Lower lobe of right lung (tissue), 2 donors: ENCODE data around the gene TIMM29. TPM values are rescaled to one million over a fixed set of nuclear protein-coding genes. Genes with fewer than 3 reads are reported as not detected.
A peak's percentile ranks its signal among the peaks of the same experiment; 100 is the strongest.
"Not testable (repeated sequence)": the region's sequence is repeated elsewhere in the genome, so short reads cannot be mapped to it uniquely, and the experiment has no call there.

Experiments used
- ATAC-seq, 2 donors: fragments of 200-7000 bp; cut with Tn5 transposase; one replicate each; pipeline ENCODE4 v1.9.1; 2020 to 2022; ENCODE audit warnings: mild to moderate bottlenecking in 2 of 2, moderate library complexity in 2 of 2
- DNase-seq: peaks from one replicate; pipeline ENCODE4 v3.0.0-alpha.2; 2020
- H3K27ac ChIP-seq: fragments of 200-600 bp; one replicate; pipeline ENCODE4 v1.8.0; 2022
- H3K27me3 ChIP-seq: fragments of 200-600 bp; one replicate; pipeline ENCODE4 v1.8.0; 2022; ENCODE audit warnings: low read depth
- H3K36me3 ChIP-seq: fragments of 200-600 bp; one replicate; pipeline ENCODE4 v1.8.0; 2022; ENCODE audit warnings: mild to moderate bottlenecking
- H3K4me1 ChIP-seq: fragments of 200-600 bp; one replicate; pipeline ENCODE4 v1.8.0; 2022
- H3K4me3 ChIP-seq: fragments of 200-600 bp; one replicate; pipeline ENCODE4 v1.8.0; 2022; ENCODE audit warnings: mild to moderate bottlenecking
- H3K9me3 ChIP-seq: fragments of 200-600 bp; one replicate; pipeline ENCODE4 v1.8.0; 2022
- intact Hi-C: fragments of 100-400 bp; cut with DNase I; formaldehyde crosslinking; loops from one replicate; pipeline ENCODE4 v1.11.0; 2022
- total RNA-seq: library from RNA; stranded (reverse); fragmentation: NEBNext Ultra II Directional; extraction: Animal tissue kit (Norgen Biotek cat#: 25700); gene quantifications from one replicate; pipeline ENCODE4 v1.2.1, GENCODE V29; 2021
- TF ChIP-seq, protein P1 (sequence below): fragments of 200-600 bp; IDR thresholded peaks from one replicate; pipeline ENCODE4 v1.8.0; 2022; ENCODE audit warnings: antibody characterized with exemption, mild to moderate bottlenecking
- donor health status: DM: no; HTN: yes; CAD: no; lungs with severe emphysema.

The TIMM29 gene
- total RNA-seq, 1 donor from 2014 or later, result 17.3 TPM

DNA sequence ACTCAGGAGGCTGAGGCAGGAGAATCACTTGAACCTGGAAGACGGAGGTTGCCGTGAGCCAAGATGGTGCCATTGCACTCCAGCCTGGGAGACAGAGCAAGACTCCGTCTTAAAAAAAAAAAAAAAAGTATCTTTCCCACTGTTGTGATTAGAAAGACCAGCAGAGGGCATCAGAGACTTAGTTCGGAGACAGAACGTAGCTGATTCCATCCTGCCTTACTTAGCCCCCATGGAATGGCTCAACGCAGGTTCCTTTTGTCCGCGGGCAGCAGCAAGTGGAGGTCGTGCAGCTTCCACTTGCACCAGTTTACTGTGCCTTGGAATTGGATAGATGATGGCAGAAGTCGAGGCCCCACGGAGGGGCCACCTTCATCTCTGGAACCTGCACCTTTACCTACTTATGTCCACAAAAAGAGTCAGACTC lies 8.1 kb downstream of the TIMM29 start:
- TF ChIP-seq, protein P1, sequence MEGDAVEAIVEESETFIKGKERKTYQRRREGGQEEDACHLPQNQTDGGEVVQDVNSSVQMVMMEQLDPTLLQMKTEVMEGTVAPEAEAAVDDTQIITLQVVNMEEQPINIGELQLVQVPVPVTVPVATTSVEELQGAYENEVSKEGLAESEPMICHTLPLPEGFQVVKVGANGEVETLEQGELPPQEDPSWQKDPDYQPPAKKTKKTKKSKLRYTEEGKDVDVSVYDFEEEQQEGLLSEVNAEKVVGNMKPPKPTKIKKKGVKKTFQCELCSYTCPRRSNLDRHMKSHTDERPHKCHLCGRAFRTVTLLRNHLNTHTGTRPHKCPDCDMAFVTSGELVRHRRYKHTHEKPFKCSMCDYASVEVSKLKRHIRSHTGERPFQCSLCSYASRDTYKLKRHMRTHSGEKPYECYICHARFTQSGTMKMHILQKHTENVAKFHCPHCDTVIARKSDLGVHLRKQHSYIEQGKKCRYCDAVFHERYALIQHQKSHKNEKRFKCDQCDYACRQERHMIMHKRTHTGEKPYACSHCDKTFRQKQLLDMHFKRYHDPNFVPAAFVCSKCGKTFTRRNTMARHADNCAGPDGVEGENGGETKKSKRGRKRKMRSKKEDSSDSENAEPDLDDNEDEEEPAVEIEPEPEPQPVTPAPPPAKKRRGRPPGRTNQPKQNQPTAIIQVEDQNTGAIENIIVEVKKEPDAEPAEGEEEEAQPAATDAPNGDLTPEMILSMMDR, result peak; percentile 60
- peak overlapping the region; percentile 21 for H3K27ac ChIP-seq

DNA sequence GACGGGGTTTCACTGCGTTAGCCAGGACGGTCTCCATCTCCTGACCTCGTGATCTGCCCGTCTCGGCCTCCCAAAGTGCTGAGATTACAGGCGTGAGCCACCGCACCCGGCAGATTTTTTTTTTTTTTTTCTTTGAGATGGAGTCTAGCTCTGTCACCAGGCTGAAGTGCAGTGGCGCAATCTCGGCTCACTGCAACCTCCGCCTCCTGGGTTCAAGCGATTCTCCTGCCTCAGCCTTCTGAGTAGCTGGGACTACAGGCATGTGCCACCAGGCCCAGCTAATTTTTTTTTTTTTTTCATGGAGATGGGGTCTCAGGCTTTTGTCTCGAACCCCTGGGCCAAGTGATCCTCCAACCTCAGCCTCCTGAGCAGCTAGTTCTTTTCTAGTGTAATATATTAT lies 13.0 kb downstream of the TIMM29 start:
- peaks cover 10% of the 10 kb centered on the region for H3K4me1 ChIP-seq
- DNase-seq, ATAC-seq, H3K9me3 ChIP-seq, H3K4me3 ChIP-seq, intact Hi-C loops, H3K27ac ChIP-seq, H3K36me3 ChIP-seq, H3K27me3 ChIP-seq: not testable (repeated sequence)

More for the DNA sequence above, 8.1 kb downstream of the TIMM29 start:
- intact Hi-C loops, result no loop called here
- Histone ChIP-seq H3K4me1 (peaks cover 3% of the 10 kb centered on the region), H3K27me3 (no peaks in the 10 kb centered on the region), H3K4me3 (no peak overlapping the region), H3K9me3 (no peaks in the 10 kb centered on the region), H3K36me3 (peaks cover 10% of the 10 kb centered on the region)
- ATAC-seq (peak; percentile 63 to 80), DNase-seq (no peak)

DNA sequence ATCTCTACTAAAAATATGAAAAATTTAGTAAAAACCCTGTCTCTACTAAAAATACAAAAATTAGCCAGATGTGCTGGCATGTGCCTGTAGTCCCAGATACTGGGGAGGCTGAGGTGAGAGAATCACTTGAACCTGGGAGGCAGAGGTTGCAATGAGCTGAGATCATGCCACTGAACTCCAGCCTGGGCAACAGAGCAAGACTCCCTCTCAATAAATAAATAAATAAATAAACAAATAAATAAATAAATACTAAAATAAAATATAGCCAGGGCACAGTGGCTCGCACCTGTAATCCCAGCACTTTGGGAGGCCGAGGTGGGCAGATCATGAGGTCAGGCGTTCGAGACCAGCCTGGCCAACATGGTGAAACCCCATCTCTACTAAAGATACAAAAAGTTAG lies 14.8 kb downstream of the TIMM29 start:
- H3K4me3 ChIP-seq, H3K27me3 ChIP-seq, ATAC-seq, H3K36me3 ChIP-seq, DNase-seq, intact Hi-C loops, H3K27ac ChIP-seq, H3K9me3 ChIP-seq: not testable (repeated sequence)
- peaks cover 20% of the 10 kb centered on the region for H3K4me1 ChIP-seq

DNA sequence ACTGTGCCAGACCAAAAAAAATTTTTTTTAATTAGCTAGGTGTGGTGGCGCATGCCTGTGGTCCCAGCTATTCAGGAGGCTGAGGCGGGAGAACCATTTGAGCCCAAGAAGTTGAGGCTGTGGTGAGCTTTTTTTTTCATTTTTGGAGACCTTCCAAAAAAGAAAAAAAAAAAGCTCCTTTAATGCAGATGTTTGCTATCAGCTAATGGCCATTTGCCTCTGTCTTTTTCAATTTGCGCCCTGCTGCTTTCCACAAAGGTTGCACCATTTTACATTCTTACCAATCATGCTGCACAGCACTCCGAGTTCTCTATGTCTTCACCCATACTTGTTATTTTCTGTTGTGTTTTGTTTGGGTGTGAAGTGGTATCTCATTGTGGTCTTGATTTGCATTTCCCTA lies 16.7 kb downstream of the TIMM29 start:
- DNase-seq (no peak), ATAC-seq (no peak)
- no peak overlapping the region for H3K4me3 ChIP-seq
- H3K36me3 ChIP-seq, result no peaks in the 10 kb centered on the region
- TF ChIP-seq, protein P1, result no peak
- intact Hi-C loops, result no loop called here
- H3K27me3 ChIP-seq, result no peaks in the 10 kb centered on the region
- H3K4me1 ChIP-seq, result peaks cover 20% of the 10 kb centered on the region
- H3K27ac ChIP-seq, result no peak overlapping the region
- H3K9me3 ChIP-seq, result no peaks in the 10 kb centered on the region

DNA sequence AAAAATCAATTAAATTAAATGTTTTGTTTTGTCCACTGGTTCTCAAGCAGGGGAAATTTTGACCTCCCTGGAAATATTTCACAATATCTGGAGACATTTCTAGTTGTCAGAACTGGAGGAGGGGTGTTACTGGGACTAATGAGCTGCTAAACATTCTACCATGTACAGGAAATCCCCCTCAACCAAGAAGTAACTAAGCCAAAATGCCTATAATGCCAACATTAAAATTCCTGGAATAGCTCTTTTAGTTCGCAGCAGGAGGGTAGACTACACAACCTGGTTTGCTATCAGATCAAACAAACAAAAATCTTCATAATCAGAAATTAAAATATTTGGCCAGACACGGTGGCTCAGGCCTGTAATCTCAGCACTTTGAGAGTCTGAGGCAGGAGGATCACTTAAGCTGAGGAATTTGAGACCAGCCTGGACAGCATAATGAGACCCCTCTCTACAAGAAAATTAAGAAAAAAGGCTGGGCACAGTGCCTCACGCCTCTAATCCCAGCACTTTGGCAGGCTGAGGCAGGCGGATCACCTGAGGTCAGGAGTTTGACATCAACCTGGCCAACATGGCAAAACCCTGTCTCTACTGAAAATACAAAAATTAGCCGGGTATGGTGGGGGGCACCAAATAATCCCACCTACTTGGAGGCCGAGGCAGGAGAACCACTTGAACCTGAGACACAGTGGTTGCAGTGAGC lies 18.5 kb downstream of the TIMM29 start:
- TF ChIP-seq, protein P1, result no peak
- H3K9me3 ChIP-seq, result no peaks in the 10 kb centered on the region
- H3K27me3 ChIP-seq, result no peaks in the 10 kb centered on the region
- peak overlapping the region; percentile 71 for H3K27ac ChIP-seq
- peaks cover 16% of the 10 kb centered on the region for H3K4me1 ChIP-seq
- ATAC-seq, result peak; percentile 65 to 66
- no peaks in the 10 kb centered on the region for H3K36me3 ChIP-seq
- H3K4me3 ChIP-seq, result no peak overlapping the region
- intact Hi-C loops, result no loop called here
- no peak for DNase-seq

DNA sequence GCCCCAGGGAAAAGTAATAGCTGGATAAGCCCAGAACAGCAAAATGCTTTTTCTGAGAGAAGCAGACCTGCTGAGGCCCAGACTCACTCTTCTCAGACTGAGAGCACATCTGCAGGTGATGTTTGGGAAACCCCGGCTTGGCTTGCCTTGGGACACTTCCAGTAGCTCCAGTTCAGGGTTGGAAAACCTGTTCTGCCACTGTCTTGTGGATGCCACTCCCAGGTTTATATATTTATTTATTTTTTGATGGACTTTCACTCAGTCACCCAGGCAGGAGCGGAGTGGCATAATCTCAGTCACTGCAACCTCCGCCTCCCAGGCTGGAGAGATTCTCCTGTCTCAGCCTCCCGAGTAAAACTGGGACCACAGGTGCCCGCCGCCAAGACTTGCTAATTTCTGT lies 24.2 kb downstream of the TIMM29 start:
- Histone ChIP-seq H3K27me3 (no peaks in the 10 kb centered on the region), H3K9me3 (no peaks in the 10 kb centered on the region), H3K36me3 (no peaks in the 10 kb centered on the region), H3K4me3 (no peak overlapping the region), H3K27ac (no peak overlapping the region), H3K4me1 (peaks cover under 1% of the 10 kb centered on the region)
- TF ChIP-seq, protein P1, result no peak
- intact Hi-C loops, result no loop called here
- DNase-seq (no peak), ATAC-seq (peak in 1 of 2 donors; percentile 41)

DNA sequence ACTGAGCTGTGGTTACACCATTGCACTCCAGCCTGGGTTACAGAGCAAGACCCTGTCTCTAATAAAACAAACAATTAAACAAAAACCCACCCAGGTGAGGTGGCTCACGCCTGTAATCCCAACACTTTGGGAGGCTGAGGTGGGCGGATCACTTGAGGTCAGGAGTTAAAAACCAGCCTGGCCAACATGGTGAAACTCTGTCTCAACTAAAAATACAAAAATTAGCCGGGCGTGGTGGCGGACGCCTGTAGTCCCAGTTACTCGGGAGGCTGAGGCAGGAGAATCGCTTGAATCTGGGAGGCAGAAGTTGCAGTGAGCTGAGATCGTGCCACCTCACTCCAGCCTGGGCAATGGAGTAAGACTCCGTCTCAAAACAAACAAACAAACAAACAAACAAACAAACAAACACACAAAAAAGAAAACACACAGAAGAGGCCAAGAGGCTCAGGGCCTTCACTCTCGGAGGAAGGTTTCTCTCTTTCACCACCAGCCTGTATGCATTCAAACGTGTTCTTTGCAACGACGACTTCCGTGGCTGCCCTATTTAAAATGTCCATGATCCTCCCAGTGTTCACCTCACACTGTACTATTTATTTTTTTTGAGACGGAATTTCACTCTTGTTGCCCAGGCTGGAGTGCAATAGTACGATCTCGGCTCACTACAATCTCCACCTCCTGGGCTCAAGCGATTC lies 30.8 kb downstream of the TIMM29 start:
- peak overlapping the region; percentile 89 for H3K4me3 ChIP-seq
- intact Hi-C loops, result not testable (repeated sequence)

More for the DNA sequence above, 30.8 kb downstream of the TIMM29 start:
- not testable (repeated sequence) for H3K9me3 ChIP-seq, H3K27me3 ChIP-seq, DNase-seq, H3K36me3 ChIP-seq, ATAC-seq
- H3K27ac ChIP-seq, result peak overlapping the region; percentile 99
- H3K4me1 ChIP-seq, result peaks cover 33% of the 10 kb centered on the region
